SU-DHL-6 (cell line): ENCODE data around the gene RAB1A.
A peak's percentile ranks its signal among the peaks of the same experiment; 100 is the strongest.
"Not testable (repeated sequence)": the region's sequence is repeated elsewhere in the genome, so short reads cannot be mapped to it uniquely, and the experiment has no call there.

Experiments
- H2AFZ ChIP-seq: fragments of 200-600 bp; sonication (generic); 2 replicates; pipeline ENCODE4 v1.6.1; 2014; ENCODE audit warnings: low read depth, mild to moderate bottlenecking, moderate library complexity, mixed read lengths, antibody characterized with exemption, low read length; ENCODE audit not compliant: severe bottlenecking
- H3F3A ChIP-seq: fragments of 200-600 bp; shearing (Covaris generic); 2 replicates; pipeline ENCODE4 v1.6.0; 2016; ENCODE audit warnings: antibody characterized with exemption, mild to moderate bottlenecking; ENCODE audit not compliant: insufficient read depth
- H3K27ac ChIP-seq: fragments of 200-600 bp; sonication (generic); 2 replicates; pipeline ENCODE4 v1.5.1; 2016; ENCODE audit warnings: low read depth, mild to moderate bottlenecking, low read length, moderate library complexity, mixed read lengths
- H3K27me3 ChIP-seq: fragments of 200-600 bp; sonication (generic), shearing (Covaris generic); 2 replicates; pipeline ENCODE4 v1.6.0; 2014; ENCODE audit warnings: mild to moderate bottlenecking, low read length
- H3K36me3 ChIP-seq: fragments of 200-600 bp; sonication (generic); 2 replicates; pipeline ENCODE4 v1.6.1; 2014; ENCODE audit warnings: mild to moderate bottlenecking, low read length, mixed read lengths
- H3K4me2 ChIP-seq: fragments of 300-600, 200-600 bp; shearing (Covaris generic), sonication (generic); 2 replicates; pipeline ENCODE4 v1.6.0; 2014; ENCODE audit warnings: low read length, low read depth, mild to moderate bottlenecking; ENCODE audit not compliant: poor library complexity, severe bottlenecking
- H3K4me3 ChIP-seq: fragments of 200-600 bp; sonication (generic); 2 replicates; pipeline ENCODE4 v1.5.1; 2014; ENCODE audit warnings: antibody characterized with exemption, low read length, mild to moderate bottlenecking, mixed read lengths; ENCODE audit not compliant: insufficient read depth, poor library complexity, severe bottlenecking
- H3K79me2 ChIP-seq: fragments of 200-600 bp; sonication (generic); 2 replicates; pipeline ENCODE4 v1.6.1; 2014; ENCODE audit warnings: mild to moderate bottlenecking, low read length, moderate library complexity; ENCODE audit not compliant: insufficient read depth
- H3K9ac ChIP-seq: fragments of 200-600 bp; sonication (generic); 2 replicates; pipeline ENCODE4 v1.7.0; 2014; ENCODE audit warnings: mild to moderate bottlenecking, low read length
- H3K9me2 ChIP-seq: fragments of 200-600 bp; sonication (generic); replicated peaks from 2 replicates; pipeline ENCODE4 v1.6.1; 2014; ENCODE audit warnings: low read length; ENCODE audit not compliant: insufficient read depth
- H3K9me3 ChIP-seq: fragments of 200-600 bp; sonication (generic); 2 replicates; pipeline ENCODE4 v1.6.1; 2014; ENCODE audit warnings: low read length, mixed read lengths; ENCODE audit not compliant: insufficient read depth
- H4K20me1 ChIP-seq: fragments of 200-600 bp; sonication (generic); 2 replicates; pipeline ENCODE4 v1.6.1; 2014; ENCODE audit warnings: low read depth, mild to moderate bottlenecking, antibody characterized with exemption, low read length, moderate library complexity, mixed read lengths
- EZH2phosphoT487 ChIP-seq: fragments of 200-600 bp; sonication (generic), shearing (Covaris generic); conservative IDR thresholded peaks from 2 replicates; pipeline ENCODE4 v1.6.1; 2018; ENCODE audit warnings: mild to moderate bottlenecking, antibody characterized with exemption, low read length, moderate library complexity, mixed read lengths
- TF ChIP-seq, protein P1 (sequence below): fragments of 200-600 bp; sonication (generic); IDR thresholded peaks from one replicate; pipeline ENCODE4 v1.5.1; 2017; ENCODE audit warnings: antibody characterized with exemption, mild to moderate bottlenecking, low read length, moderate library complexity; ENCODE audit not compliant: insufficient read depth, poor library complexity, severe bottlenecking

Gene RAB1A

GRCh38 chr2:65128297-65129190, 1.4 kb downstream of the RAB1A start:
- H3K9ac ChIP-seq = peak overlapping the region; percentile 94
- TF ChIP-seq, protein P1, sequence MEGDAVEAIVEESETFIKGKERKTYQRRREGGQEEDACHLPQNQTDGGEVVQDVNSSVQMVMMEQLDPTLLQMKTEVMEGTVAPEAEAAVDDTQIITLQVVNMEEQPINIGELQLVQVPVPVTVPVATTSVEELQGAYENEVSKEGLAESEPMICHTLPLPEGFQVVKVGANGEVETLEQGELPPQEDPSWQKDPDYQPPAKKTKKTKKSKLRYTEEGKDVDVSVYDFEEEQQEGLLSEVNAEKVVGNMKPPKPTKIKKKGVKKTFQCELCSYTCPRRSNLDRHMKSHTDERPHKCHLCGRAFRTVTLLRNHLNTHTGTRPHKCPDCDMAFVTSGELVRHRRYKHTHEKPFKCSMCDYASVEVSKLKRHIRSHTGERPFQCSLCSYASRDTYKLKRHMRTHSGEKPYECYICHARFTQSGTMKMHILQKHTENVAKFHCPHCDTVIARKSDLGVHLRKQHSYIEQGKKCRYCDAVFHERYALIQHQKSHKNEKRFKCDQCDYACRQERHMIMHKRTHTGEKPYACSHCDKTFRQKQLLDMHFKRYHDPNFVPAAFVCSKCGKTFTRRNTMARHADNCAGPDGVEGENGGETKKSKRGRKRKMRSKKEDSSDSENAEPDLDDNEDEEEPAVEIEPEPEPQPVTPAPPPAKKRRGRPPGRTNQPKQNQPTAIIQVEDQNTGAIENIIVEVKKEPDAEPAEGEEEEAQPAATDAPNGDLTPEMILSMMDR = no peak
- no peak for TF ChIP-seq EZH2phosphoT487
- no peak overlapping the region for H2AFZ ChIP-seq
- H3F3A ChIP-seq = peaks cover 13% of the 10 kb centered on the region
- peaks cover 64% of the 10 kb centered on the region for H3K79me2 ChIP-seq
- peak overlapping the region; percentile 91 for H3K4me2 ChIP-seq
- H4K20me1 ChIP-seq = peaks cover 26% of the 10 kb centered on the region
- no peaks in the 10 kb centered on the region for H3K36me3 ChIP-seq
- no peaks in the 10 kb centered on the region for H3K9me3 ChIP-seq
- H3K27ac ChIP-seq = no peak overlapping the region
- H3K9me2 ChIP-seq = no peaks in the 10 kb centered on the region
- H3K4me3 ChIP-seq = peak overlapping the region; percentile 85
- no peaks in the 10 kb centered on the region for H3K27me3 ChIP-seq

- not testable (repeated sequence) for H3F3A ChIP-seq, H3K9me2 ChIP-seq, H3K27me3 ChIP-seq, H2AFZ ChIP-seq, H3K9ac ChIP-seq, H3K9me3 ChIP-seq, H3K4me3 ChIP-seq, H3K36me3 ChIP-seq, H3K27ac ChIP-seq
- H4K20me1 ChIP-seq = peaks cover 31% of the 10 kb centered on the region
- H3K79me2 ChIP-seq = peaks cover 94% of the 10 kb centered on the region
- H3K4me2 ChIP-seq = peak overlapping the region; percentile 2
Observed at GRCh38 chr2:65125457-65125856, 4.4 kb downstream of the RAB1A start.

- Histone ChIP-seq H3F3A (peaks cover 5% of the 10 kb centered on the region), H3K9me3 (no peaks in the 10 kb centered on the region), H3K9ac (no peak overlapping the region), H3K4me2 (no peak overlapping the region), H3K4me3 (no peak overlapping the region), H3K27me3 (no peaks in the 10 kb centered on the region), H3K27ac (no peak overlapping the region), H3K79me2 (peaks cover 99% of the 10 kb centered on the region), H2AFZ (no peak overlapping the region), H4K20me1 (peaks cover 25% of the 10 kb centered on the region; the same call in 1 of the 2 replicates), H3K9me2 (no peaks in the 10 kb centered on the region), H3K36me3 (no peaks in the 10 kb centered on the region)
- TF ChIP-seq, protein P1 = no peak
- no peak for TF ChIP-seq EZH2phosphoT487
Observed at GRCh38 chr2:65122313-65122712, 7.6 kb downstream of the RAB1A start.

- H3K36me3 ChIP-seq = no peaks in the 10 kb centered on the region
- H3K4me3 ChIP-seq = no peak overlapping the region
- no peak overlapping the region for H3K27ac ChIP-seq
- H3K4me2 ChIP-seq = no peak overlapping the region
- TF ChIP-seq, protein P1 = no peak
- no peak for TF ChIP-seq EZH2phosphoT487
- H3K27me3 ChIP-seq = no peaks in the 10 kb centered on the region
- H4K20me1 ChIP-seq = peaks cover 19% of the 10 kb centered on the region; the same call in 1 of the 2 replicates
- H3K9me2 ChIP-seq = no peaks in the 10 kb centered on the region
- H2AFZ ChIP-seq = no peak overlapping the region
- H3K9me3 ChIP-seq = no peaks in the 10 kb centered on the region
- H3F3A ChIP-seq = peaks cover 9% of the 10 kb centered on the region
- H3K79me2 ChIP-seq = peaks cover 99% of the 10 kb centered on the region
- H3K9ac ChIP-seq = no peak overlapping the region
Observed at GRCh38 chr2:65120990-65121693, 8.8 kb downstream of the RAB1A start.
